ENCODE results near the gene PM20D1.

DNA sequence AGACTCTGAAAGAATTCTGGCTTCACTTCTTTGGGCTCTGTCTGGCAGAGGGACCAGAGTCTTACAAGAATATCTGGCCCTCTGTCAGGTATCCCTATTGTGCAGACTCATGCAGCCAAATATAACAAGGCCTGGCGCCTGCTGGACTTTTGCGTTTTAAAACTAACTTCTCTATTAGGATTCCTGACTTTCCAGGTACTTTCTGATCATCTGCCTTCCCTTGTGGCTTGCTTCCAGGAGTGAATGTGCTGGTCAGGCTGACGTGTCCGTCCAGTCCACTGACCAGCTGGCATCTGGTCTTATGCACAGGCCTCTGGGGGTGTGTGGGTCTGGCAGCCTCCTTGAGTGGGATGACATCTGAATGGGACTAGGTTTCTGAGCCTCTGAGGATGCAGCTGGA lies 66.0 kb downstream of the PM20D1 start:
- TF ChIP-seq, protein P1, sequence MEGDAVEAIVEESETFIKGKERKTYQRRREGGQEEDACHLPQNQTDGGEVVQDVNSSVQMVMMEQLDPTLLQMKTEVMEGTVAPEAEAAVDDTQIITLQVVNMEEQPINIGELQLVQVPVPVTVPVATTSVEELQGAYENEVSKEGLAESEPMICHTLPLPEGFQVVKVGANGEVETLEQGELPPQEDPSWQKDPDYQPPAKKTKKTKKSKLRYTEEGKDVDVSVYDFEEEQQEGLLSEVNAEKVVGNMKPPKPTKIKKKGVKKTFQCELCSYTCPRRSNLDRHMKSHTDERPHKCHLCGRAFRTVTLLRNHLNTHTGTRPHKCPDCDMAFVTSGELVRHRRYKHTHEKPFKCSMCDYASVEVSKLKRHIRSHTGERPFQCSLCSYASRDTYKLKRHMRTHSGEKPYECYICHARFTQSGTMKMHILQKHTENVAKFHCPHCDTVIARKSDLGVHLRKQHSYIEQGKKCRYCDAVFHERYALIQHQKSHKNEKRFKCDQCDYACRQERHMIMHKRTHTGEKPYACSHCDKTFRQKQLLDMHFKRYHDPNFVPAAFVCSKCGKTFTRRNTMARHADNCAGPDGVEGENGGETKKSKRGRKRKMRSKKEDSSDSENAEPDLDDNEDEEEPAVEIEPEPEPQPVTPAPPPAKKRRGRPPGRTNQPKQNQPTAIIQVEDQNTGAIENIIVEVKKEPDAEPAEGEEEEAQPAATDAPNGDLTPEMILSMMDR (IDR thresholded peaks at IDR 0.05) = no peak
- TF ChIP-seq EZH2 (IDR thresholded peaks at IDR 0.05; ENCODE audit: borderline replicate concordance, insufficient read depth, low read depth, low read length, poor library complexity, severe bottlenecking) = no peak
